ENCODE measurements around the gene METTL9. TPM values are rescaled to one million over a fixed set of nuclear protein-coding genes. Genes with fewer than 3 reads are reported as not detected.
A peak's percentile ranks its signal among the peaks of the same experiment; 100 is the strongest.

Gene METTL9
- total and polyA plus RNA-seq, 2 donors (not counting 1 experiment from before 2014, with no cell fraction given): 124 to 163 TPM

GRCh38 chr16:21645261-21645721 is 45.9 kb downstream of the METTL9 start:
- Histone ChIP-seq H3K4me3 (replicated peaks in 1 of 4; ENCODE audit: control extremely low read depth in 1 of 4, insufficient read depth in 1 of 4, low read depth in 3 of 4, low read length in 4 of 4) (peak overlapping the region; percentile 17 to 42 (median 20)), H4K20me1 (ENCODE audit: control insufficient read depth, extremely low read depth, insufficient read depth, low read length) (no peaks in the 10 kb centered on the region), H3K27ac (ENCODE audit: insufficient read depth, low read length) (peak overlapping the region; percentile 52), H3K27me3 (ENCODE audit: control insufficient read depth, insufficient read depth, low read length) (no peaks in the 10 kb centered on the region), H3K4me1 (ENCODE audit: control insufficient read depth, extremely low read depth, insufficient read depth, low read length) (no peaks in the 10 kb centered on the region), H3K9ac (ENCODE audit: insufficient read depth, low read length) (no peak overlapping the region), H2AFZ (ENCODE audit: low read length) (no peak overlapping the region), H3K4me2 (ENCODE audit: extremely low read depth, insufficient read depth, low read length) (peak overlapping the region; percentile 85), H3K9me3 (ENCODE audit: control insufficient read depth, insufficient read depth, low read depth, low read length) (no peaks in the 10 kb centered on the region), H3K36me3 (ENCODE audit: control insufficient read depth, insufficient read depth, low read length) (peaks cover 2% of the 10 kb centered on the region), H3K79me2 (ENCODE audit: control insufficient read depth, insufficient read depth, low read length) (peaks cover 6% of the 10 kb centered on the region)
- TF ChIP-seq CTCF (conservative IDR thresholded peaks at IDR 0.05 in 1 of 2, IDR thresholded peaks at IDR 0.05 in 1 of 2; ENCODE audit: low read depth in 1 of 2, low read length in 2 of 2) (no peak), EZH2 (IDR thresholded peaks at IDR 0.05; ENCODE audit: low read length, missing control alignments) (no peak)
- DNase-seq (ENCODE audit: low read depth in 2 of 2): peak in 1 of 2 donors; percentile 47

- TF ChIP-seq CTCF (conservative IDR thresholded peaks at IDR 0.05 in 1 of 2, IDR thresholded peaks at IDR 0.05 in 1 of 2; ENCODE audit: low read depth in 1 of 2, low read length in 2 of 2): no peak
- no peak for TF ChIP-seq EZH2 (IDR thresholded peaks at IDR 0.05; ENCODE audit: low read length, missing control alignments)
- Histone ChIP-seq H3K79me2 (ENCODE audit: control insufficient read depth, insufficient read depth, low read length) (peaks cover 6% of the 10 kb centered on the region), H4K20me1 (ENCODE audit: control insufficient read depth, extremely low read depth, insufficient read depth, low read length) (no peaks in the 10 kb centered on the region), H3K9ac (ENCODE audit: insufficient read depth, low read length) (no peak overlapping the region), H3K4me3 (replicated peaks in 1 of 4; ENCODE audit: control extremely low read depth in 1 of 4, insufficient read depth in 1 of 4, low read depth in 3 of 4, low read length in 4 of 4) (no peak overlapping the region), H3K4me2 (ENCODE audit: extremely low read depth, insufficient read depth, low read length) (no peak overlapping the region), H3K36me3 (ENCODE audit: control insufficient read depth, insufficient read depth, low read length) (peaks cover 2% of the 10 kb centered on the region), H3K4me1 (ENCODE audit: control insufficient read depth, extremely low read depth, insufficient read depth, low read length) (no peaks in the 10 kb centered on the region), H3K27me3 (ENCODE audit: control insufficient read depth, insufficient read depth, low read length) (no peaks in the 10 kb centered on the region), H3K27ac (ENCODE audit: insufficient read depth, low read length) (peak overlapping the region; percentile 52), H3K9me3 (ENCODE audit: control insufficient read depth, insufficient read depth, low read depth, low read length) (no peaks in the 10 kb centered on the region), H2AFZ (ENCODE audit: low read length) (no peak overlapping the region)
- DNase-seq (ENCODE audit: low read depth in 2 of 2): no peak
Observed at GRCh38 chr16:21646091-21646490, 46.7 kb downstream of the METTL9 start.

GRCh38 chr16:21646721-21647561 is 47.6 kb downstream of the METTL9 start:
- H3K27me3 ChIP-seq (ENCODE audit: control insufficient read depth, insufficient read depth, low read length): no peaks in the 10 kb centered on the region
- no peaks in the 10 kb centered on the region for H4K20me1 ChIP-seq (ENCODE audit: control insufficient read depth, extremely low read depth, insufficient read depth, low read length)
- H3K4me2 ChIP-seq (ENCODE audit: extremely low read depth, insufficient read depth, low read length): no peak overlapping the region
- H3K9ac ChIP-seq (ENCODE audit: insufficient read depth, low read length): no peak overlapping the region
- H3K79me2 ChIP-seq (ENCODE audit: control insufficient read depth, insufficient read depth, low read length): peaks cover 6% of the 10 kb centered on the region
- no peaks in the 10 kb centered on the region for H3K9me3 ChIP-seq (ENCODE audit: control insufficient read depth, insufficient read depth, low read depth, low read length)
- H3K4me1 ChIP-seq (ENCODE audit: control insufficient read depth, extremely low read depth, insufficient read depth, low read length): no peaks in the 10 kb centered on the region
- H2AFZ ChIP-seq (ENCODE audit: low read length): no peak overlapping the region
- TF ChIP-seq EZH2 (IDR thresholded peaks at IDR 0.05; ENCODE audit: low read length, missing control alignments) (no peak), CTCF (conservative IDR thresholded peaks at IDR 0.05 in 1 of 2, IDR thresholded peaks at IDR 0.05 in 1 of 2; ENCODE audit: low read depth in 1 of 2, low read length in 2 of 2) (no peak)
- H3K36me3 ChIP-seq (ENCODE audit: control insufficient read depth, insufficient read depth, low read length): peaks cover 2% of the 10 kb centered on the region
- no peak for DNase-seq (ENCODE audit: low read depth in 2 of 2)
- H3K27ac ChIP-seq (ENCODE audit: insufficient read depth, low read length): no peak overlapping the region
- no peak overlapping the region for H3K4me3 ChIP-seq (replicated peaks in 1 of 4; ENCODE audit: control extremely low read depth in 1 of 4, insufficient read depth in 1 of 4, low read depth in 3 of 4, low read length in 4 of 4)

All from fibroblast of lung (primary cell).